Fibroblast of lung (primary cell): Measurements from ENCODE around the gene GALNT7.

Experiments
- CTCF ChIP-seq, 2 donors: IDR thresholded peaks in 1 of 2; conservative IDR thresholded peaks in 1 of 2; 1 replicate in 1 of 2; 2 replicates in 1 of 2; pipeline ENCODE4 v1.5.1; 2011 to 2012; ENCODE audit warnings: low read length in 2 of 2, control low read depth in 1 of 2, inconsistent platforms in 1 of 2, low read depth in 1 of 2, mild to moderate bottlenecking in 1 of 2
- EZH2 ChIP-seq: IDR thresholded peaks from 2 replicates; pipeline ENCODE4 v1.5.1; 2012; ENCODE audit warnings: low read length, control low read depth, mild to moderate bottlenecking; ENCODE audit errors: missing control alignments

GRCh38 chr4:173213296-173213695 is 44.7 kb downstream of the GALNT7 start:
- TF ChIP-seq CTCF (conservative IDR thresholded peaks at IDR 0.05 in 1 of 2, IDR thresholded peaks at IDR 0.05 in 1 of 2; ENCODE audit: low read depth in 1 of 2, low read length in 2 of 2) (no peak), EZH2 (no peak)
